Ishikawa (cell line): Measurements from ENCODE around the gene THAP4.

Source experiments
- CEBPB ChIP-seq: IDR thresholded peaks from 2 replicates; pipeline ENCODE4 v1.6.1; 2012
- CREB1 ChIP-seq: IDR thresholded peaks from 2 replicates; pipeline ENCODE4 v1.6.1; 2012; ENCODE audit warnings: low read depth
- EGR1 ChIP-seq: IDR thresholded peaks from 2 replicates; pipeline ENCODE4 v1.6.1; 2012
- EP300 ChIP-seq: IDR thresholded peaks from 2 replicates; pipeline ENCODE4 v1.6.1; 2012; ENCODE audit warnings: borderline replicate concordance
- NFIC ChIP-seq: IDR thresholded peaks from 2 replicates; pipeline ENCODE4 v1.6.1; 2012
- RAD21 ChIP-seq: IDR thresholded peaks from 2 replicates; pipeline ENCODE4 v1.6.1; 2012; ENCODE audit warnings: low read depth
- TAF1 ChIP-seq: IDR thresholded peaks from 2 replicates; pipeline ENCODE4 v1.6.1; 2012; ENCODE audit warnings: low read depth, mild to moderate bottlenecking

DNA sequence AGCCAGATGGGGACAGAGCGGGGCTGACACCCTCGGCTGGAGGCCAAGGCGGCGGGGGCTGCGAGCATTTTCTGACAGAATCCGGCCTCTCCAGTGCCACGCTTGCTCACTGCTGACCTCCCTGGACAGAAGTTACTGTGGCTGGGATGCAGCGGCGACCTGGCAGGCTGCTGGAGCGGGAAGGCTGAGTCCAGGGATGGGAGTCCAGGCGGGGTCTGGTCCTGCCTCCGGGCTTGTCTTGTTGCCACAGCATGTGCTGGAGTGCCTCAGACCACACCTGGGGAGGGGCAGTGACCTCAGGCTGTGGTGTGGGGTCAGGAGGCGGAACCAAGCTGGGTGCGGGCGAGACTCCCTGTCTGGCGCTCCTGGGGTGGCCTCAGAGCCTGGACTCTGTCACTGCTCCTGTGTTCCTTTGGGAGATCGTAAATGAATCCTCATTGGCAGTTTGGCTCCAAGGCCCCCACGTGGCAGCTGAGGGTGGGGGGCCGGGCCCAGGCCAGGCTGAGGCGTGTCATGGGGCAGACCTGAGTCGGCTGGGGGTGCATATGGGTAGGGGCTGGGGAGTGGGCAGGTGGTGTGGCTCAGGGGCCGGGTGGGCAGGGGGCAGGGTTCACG is 72.9 kb downstream of the THAP4 start:
- TF ChIP-seq CEBPB: no peak
- no peak for TF ChIP-seq EGR1
- TF ChIP-seq TAF1: no peak
- no peak for TF ChIP-seq NFIC
- no peak for TF ChIP-seq CREB1
- TF ChIP-seq EP300: no peak
- no peak for TF ChIP-seq RAD21
